Measurements from ENCODE around the gene EML1.

DNA sequence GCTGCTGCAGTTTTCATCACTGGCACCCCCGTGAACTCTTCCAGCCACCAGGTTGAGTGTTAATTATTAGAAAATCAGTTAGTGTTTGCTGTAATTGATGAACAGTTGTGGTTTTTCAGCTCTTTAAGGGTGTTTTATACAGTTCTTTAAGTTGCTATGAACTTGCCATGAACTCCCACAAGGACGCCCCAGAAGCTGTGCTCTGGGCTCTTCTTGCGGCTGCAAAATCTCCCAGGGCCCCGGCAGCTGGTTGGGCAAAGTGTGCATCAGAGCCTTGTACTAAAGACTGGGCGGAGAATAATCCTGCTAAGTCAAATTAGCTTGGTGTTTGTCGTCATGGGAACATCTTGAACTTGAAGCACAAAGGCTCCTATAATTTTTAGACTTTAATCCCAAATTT lies 82.2 kb downstream of the EML1 start:
- TF ChIP-seq, protein P1, sequence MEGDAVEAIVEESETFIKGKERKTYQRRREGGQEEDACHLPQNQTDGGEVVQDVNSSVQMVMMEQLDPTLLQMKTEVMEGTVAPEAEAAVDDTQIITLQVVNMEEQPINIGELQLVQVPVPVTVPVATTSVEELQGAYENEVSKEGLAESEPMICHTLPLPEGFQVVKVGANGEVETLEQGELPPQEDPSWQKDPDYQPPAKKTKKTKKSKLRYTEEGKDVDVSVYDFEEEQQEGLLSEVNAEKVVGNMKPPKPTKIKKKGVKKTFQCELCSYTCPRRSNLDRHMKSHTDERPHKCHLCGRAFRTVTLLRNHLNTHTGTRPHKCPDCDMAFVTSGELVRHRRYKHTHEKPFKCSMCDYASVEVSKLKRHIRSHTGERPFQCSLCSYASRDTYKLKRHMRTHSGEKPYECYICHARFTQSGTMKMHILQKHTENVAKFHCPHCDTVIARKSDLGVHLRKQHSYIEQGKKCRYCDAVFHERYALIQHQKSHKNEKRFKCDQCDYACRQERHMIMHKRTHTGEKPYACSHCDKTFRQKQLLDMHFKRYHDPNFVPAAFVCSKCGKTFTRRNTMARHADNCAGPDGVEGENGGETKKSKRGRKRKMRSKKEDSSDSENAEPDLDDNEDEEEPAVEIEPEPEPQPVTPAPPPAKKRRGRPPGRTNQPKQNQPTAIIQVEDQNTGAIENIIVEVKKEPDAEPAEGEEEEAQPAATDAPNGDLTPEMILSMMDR (IDR thresholded peaks at IDR 0.05): no peak
- TF ChIP-seq SMAD3 (CRISPR knock-in tag; IDR thresholded peaks at IDR 0.05; ENCODE audit: borderline replicate concordance) (no peak), TEAD4 (CRISPR knock-in tag; IDR thresholded peaks at IDR 0.05) (no peak), CBFB (CRISPR knock-in tag; IDR thresholded peaks at IDR 0.05; ENCODE audit: low read depth) (no peak), MYBL2 (CRISPR knock-in tag; IDR thresholded peaks at IDR 0.05) (no peak), JUN (CRISPR knock-in tag; IDR thresholded peaks at IDR 0.05) (no peak), GABPB1 (CRISPR knock-in tag; IDR thresholded peaks at IDR 0.05) (no peak)
- TF ChIP-seq, protein P2, sequence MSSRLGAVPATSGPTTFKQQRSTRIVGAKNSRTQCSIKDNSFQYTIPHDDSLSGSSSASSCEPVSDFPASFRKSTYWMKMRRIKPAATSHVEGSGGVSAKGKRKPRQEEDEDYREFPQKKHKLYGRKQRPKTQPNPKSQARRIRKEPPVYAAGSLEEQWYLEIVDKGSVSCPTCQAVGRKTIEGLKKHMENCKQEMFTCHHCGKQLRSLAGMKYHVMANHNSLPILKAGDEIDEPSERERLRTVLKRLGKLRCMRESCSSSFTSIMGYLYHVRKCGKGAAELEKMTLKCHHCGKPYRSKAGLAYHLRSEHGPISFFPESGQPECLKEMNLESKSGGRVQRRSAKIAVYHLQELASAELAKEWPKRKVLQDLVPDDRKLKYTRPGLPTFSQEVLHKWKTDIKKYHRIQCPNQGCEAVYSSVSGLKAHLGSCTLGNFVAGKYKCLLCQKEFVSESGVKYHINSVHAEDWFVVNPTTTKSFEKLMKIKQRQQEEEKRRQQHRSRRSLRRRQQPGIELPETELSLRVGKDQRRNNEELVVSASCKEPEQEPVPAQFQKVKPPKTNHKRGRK (CRISPR knock-in tag; IDR thresholded peaks at IDR 0.05; ENCODE audit: borderline replicate concordance): no peak
- TF ChIP-seq, protein P3, sequence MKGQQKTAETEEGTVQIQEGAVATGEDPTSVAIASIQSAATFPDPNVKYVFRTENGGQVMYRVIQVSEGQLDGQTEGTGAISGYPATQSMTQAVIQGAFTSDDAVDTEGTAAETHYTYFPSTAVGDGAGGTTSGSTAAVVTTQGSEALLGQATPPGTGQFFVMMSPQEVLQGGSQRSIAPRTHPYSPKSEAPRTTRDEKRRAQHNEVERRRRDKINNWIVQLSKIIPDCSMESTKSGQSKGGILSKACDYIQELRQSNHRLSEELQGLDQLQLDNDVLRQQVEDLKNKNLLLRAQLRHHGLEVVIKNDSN (CRISPR knock-in tag; IDR thresholded peaks at IDR 0.05): no peak
- TF ChIP-seq, protein P4, sequence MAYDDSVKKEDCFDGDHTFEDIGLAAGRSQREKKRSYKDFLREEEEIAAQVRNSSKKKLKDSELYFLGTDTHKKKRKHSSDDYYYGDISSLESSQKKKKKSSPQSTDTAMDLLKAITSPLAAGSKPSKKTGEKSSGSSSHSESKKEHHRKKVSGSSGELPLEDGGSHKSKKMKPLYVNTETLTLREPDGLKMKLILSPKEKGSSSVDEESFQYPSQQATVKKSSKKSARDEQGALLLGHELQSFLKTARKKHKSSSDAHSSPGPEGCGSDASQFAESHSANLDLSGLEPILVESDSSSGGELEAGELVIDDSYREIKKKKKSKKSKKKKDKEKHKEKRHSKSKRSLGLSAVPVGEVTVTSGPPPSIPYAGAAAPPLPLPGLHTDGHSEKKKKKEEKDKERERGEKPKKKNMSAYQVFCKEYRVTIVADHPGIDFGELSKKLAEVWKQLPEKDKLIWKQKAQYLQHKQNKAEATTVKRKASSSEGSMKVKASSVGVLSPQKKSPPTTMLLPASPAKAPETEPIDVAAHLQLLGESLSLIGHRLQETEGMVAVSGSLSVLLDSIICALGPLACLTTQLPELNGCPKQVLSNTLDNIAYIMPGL (CRISPR knock-in tag; IDR thresholded peaks at IDR 0.05): no peak
- TF ChIP-seq, protein P5, sequence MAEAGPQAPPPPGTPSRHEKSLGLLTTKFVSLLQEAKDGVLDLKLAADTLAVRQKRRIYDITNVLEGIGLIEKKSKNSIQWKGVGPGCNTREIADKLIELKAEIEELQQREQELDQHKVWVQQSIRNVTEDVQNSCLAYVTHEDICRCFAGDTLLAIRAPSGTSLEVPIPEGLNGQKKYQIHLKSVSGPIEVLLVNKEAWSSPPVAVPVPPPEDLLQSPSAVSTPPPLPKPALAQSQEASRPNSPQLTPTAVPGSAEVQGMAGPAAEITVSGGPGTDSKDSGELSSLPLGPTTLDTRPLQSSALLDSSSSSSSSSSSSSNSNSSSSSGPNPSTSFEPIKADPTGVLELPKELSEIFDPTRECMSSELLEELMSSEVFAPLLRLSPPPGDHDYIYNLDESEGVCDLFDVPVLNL (CRISPR knock-in tag; IDR thresholded peaks at IDR 0.05; ENCODE audit: borderline replicate concordance, low read depth): no peak

All from WTC11 (cell line).